KMS-11 (cell line): ENCODE measurements around the gene C1orf185.

ENCODE experiments used
- H2AFZ ChIP-seq: fragments of 200-600 bp; sonication (generic); 2 replicates; pipeline ENCODE4 v1.6.1; 2016; ENCODE audit warnings: antibody characterized with exemption, mixed run types, low read depth
- H3K27ac ChIP-seq: fragments of 200-600 bp; sonication (generic); 2 replicates; pipeline ENCODE4 v1.6.1; 2016; ENCODE audit warnings: mild to moderate bottlenecking, mixed run types
- H3K27me3 ChIP-seq: fragments of 200-600 bp; sonication (generic); 2 replicates; pipeline ENCODE4 v1.6.1; 2017; ENCODE audit warnings: mild to moderate bottlenecking, low read depth, mixed run types, moderate library complexity; ENCODE audit not compliant: insufficient read depth
- H3K36me3 ChIP-seq: fragments of 200-600 bp; sonication (generic); 2 replicates; pipeline ENCODE4 v1.6.1; 2017; ENCODE audit warnings: mild to moderate bottlenecking, mixed run types; ENCODE audit not compliant: insufficient read depth
- H3K4me1 ChIP-seq: fragments of 200-600 bp; sonication (generic); 2 replicates; pipeline ENCODE4 v1.6.1; 2016; ENCODE audit warnings: mild to moderate bottlenecking, low read depth, mixed run types; ENCODE audit not compliant: poor library complexity, severe bottlenecking
- H3K4me2 ChIP-seq: fragments of 200-600 bp; sonication (generic); 2 replicates; pipeline ENCODE4 v1.7.0; 2016; ENCODE audit warnings: mild to moderate bottlenecking, mixed run types
- H3K4me3 ChIP-seq: fragments of 200-600 bp; sonication (generic); IDR thresholded peaks from 2 replicates; pipeline ENCODE4 v1.6.1; 2017; ENCODE audit warnings: low read depth, low read length, mixed read lengths; ENCODE audit not compliant: insufficient read depth
- H3K79me2 ChIP-seq: fragments of 200-600 bp; sonication (generic); 2 replicates; pipeline ENCODE4 v1.6.1; 2016; ENCODE audit warnings: low read depth, mixed run types; ENCODE audit not compliant: insufficient read depth
- H3K9ac ChIP-seq: fragments of 200-600 bp; sonication (generic); 2 replicates; pipeline ENCODE4 v1.6.1; 2016; ENCODE audit warnings: mild to moderate bottlenecking, mixed run types
- H4K20me1 ChIP-seq: fragments of 200-600 bp; sonication (generic); 2 replicates; pipeline ENCODE4 v1.6.1; 2016; ENCODE audit warnings: mild to moderate bottlenecking, mixed run types; ENCODE audit not compliant: insufficient read depth
- TF ChIP-seq, protein P1 (sequence below): fragments of 200-600 bp; sonication (generic); conservative IDR thresholded peaks from 2 replicates; pipeline ENCODE4 v1.6.1; 2017; ENCODE audit warnings: low read depth, mild to moderate bottlenecking, antibody characterized with exemption, low read length, moderate library complexity, mixed read lengths

C1orf185 gene

DNA sequence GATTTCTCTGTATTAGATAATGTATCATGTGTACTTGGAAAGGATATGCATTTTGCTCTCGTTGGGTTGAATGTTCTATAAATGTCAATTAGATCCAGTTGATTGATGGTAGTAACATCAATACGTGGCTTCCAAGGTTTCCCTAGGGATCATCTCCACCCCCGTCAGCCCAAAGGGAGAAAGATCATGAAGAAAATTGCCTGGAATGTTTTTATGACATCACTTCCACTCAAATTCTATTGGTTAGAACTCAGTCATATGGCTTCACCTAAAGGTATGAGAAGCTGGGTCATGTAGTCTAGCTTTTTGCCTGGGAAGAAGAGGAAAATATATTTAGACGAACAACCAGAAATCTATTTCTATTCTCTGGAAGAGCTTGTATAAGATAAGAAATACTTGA lies at the start of gene C1orf185:
C1orf185 (plus strand) TSS at position 253 of the 400 bp plus-strand sequence; CDS start at position 259, 6 bp downstream.
- no peak within 1 kb of the TSS for H3K4me3 ChIP-seq
- TF ChIP-seq, protein P1, sequence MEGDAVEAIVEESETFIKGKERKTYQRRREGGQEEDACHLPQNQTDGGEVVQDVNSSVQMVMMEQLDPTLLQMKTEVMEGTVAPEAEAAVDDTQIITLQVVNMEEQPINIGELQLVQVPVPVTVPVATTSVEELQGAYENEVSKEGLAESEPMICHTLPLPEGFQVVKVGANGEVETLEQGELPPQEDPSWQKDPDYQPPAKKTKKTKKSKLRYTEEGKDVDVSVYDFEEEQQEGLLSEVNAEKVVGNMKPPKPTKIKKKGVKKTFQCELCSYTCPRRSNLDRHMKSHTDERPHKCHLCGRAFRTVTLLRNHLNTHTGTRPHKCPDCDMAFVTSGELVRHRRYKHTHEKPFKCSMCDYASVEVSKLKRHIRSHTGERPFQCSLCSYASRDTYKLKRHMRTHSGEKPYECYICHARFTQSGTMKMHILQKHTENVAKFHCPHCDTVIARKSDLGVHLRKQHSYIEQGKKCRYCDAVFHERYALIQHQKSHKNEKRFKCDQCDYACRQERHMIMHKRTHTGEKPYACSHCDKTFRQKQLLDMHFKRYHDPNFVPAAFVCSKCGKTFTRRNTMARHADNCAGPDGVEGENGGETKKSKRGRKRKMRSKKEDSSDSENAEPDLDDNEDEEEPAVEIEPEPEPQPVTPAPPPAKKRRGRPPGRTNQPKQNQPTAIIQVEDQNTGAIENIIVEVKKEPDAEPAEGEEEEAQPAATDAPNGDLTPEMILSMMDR: no peak
- no peaks in the 10 kb centered on the region for H3K27me3 ChIP-seq
- H2AFZ ChIP-seq: no peak within 1 kb of the TSS
- H3K4me2 ChIP-seq: no peak within 1 kb of the TSS
- H3K9ac ChIP-seq: no peak within 1 kb of the TSS
- H3K36me3 ChIP-seq: no peaks in the 10 kb centered on the region
- peak within 1 kb of the TSS; percentile 77; the same call in 1 of the 2 replicates for H3K27ac ChIP-seq
- H3K4me1 ChIP-seq: peaks cover 16% of the 10 kb centered on the region
- no peaks in the 10 kb centered on the region for H4K20me1 ChIP-seq
- H3K79me2 ChIP-seq: no peaks in the 10 kb centered on the region

DNA sequence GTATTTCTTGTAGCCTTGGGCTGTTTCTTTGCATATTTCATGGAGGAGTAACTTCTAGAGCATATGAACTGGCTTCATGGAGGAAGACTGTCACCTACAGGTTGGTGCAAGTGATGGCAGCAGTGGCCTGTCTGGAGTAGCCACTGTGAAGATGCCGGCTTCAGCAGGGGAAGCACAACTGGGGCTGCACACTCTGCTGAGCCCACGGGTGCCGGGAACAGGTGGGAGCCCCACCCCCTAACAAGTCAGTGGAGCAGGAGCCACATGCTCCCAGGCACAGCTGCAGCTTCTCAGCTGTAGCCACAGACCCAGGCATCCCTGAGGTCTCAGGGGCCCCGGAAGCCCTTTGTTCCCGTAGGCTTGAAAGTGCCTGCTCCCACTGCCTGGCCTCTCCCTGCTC lies 43.2 kb upstream of the C1orf185 start:
- H2AFZ ChIP-seq: no peak overlapping the region
- no peaks in the 10 kb centered on the region for H3K4me1 ChIP-seq
- no peaks in the 10 kb centered on the region for H3K36me3 ChIP-seq
- no peak overlapping the region for H3K4me2 ChIP-seq
- no peak overlapping the region for H3K9ac ChIP-seq
- H3K27me3 ChIP-seq: no peaks in the 10 kb centered on the region
- H3K4me3 ChIP-seq: no peak overlapping the region
- no peak overlapping the region for H3K27ac ChIP-seq
- H4K20me1 ChIP-seq: no peaks in the 10 kb centered on the region
- no peaks in the 10 kb centered on the region for H3K79me2 ChIP-seq
- TF ChIP-seq, protein P1: no peak

DNA sequence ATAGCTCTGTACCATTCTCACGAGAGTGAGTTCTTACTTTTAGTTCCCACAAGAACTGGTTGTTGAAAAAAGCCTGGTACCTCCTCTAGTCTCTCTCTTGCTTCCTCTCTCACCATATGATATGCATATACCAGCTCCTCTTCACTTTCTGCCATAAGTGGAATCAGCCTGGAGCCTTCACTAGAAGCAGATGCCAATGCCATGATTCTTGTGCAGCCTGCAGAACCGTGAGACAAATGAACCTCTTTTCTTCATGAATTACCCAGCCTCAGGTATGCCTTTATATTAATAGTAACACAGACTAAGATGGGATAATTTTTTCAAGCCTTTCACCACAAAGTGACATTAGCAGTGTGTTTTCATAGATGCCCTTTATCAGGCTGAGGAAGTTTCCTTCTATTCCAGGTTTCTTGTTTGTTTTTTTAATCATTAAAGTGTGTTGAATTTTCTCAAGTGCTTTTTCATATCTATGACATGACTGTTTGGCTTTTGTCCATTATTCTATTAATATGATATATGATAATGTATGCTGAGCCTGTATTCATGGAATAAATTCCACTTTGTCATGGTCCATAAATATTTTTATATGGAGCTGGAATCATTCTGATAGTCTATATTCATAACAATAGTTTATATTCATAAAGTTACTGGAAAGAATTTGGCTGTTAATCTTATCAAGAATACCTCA lies 40.7 kb upstream of the C1orf185 start:
- Histone ChIP-seq H3K4me2 (no peak overlapping the region), H3K27me3 (no peaks in the 10 kb centered on the region), H3K36me3 (no peaks in the 10 kb centered on the region), H3K79me2 (no peaks in the 10 kb centered on the region), H3K9ac (no peak overlapping the region), H3K27ac (no peak overlapping the region), H4K20me1 (no peaks in the 10 kb centered on the region), H3K4me3 (no peak overlapping the region), H2AFZ (no peak overlapping the region), H3K4me1 (no peaks in the 10 kb centered on the region)
- TF ChIP-seq, protein P1: no peak

DNA sequence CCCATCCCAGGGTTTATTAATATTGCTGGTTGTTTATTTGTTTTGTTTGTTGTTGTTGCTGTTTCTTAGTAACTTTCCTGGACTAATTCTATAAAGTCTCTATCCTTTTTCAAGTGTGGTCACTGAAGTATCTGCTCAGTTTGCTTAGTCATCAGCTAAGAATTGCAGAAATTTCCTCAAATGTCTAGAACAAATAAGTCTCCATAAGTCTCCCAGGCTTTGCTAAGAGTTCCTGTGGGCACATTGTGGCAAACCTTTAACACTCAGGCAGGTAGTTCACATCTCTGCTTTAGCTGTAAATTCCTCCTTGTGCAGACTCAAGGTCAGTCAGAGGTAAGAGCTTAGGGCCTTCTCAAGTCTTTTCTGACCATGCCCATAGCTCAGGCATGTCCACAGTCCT lies 38.9 kb upstream of the C1orf185 start:
- H3K79me2 ChIP-seq: no peaks in the 10 kb centered on the region
- TF ChIP-seq, protein P1: no peak
- no peak overlapping the region for H3K4me2 ChIP-seq
- no peaks in the 10 kb centered on the region for H3K36me3 ChIP-seq
- no peak overlapping the region for H3K4me3 ChIP-seq
- H2AFZ ChIP-seq: no peak overlapping the region
- no peaks in the 10 kb centered on the region for H4K20me1 ChIP-seq
- no peaks in the 10 kb centered on the region for H3K4me1 ChIP-seq
- H3K27ac ChIP-seq: no peak overlapping the region
- no peak overlapping the region for H3K9ac ChIP-seq
- H3K27me3 ChIP-seq: no peaks in the 10 kb centered on the region
